Parathyroid adenoma (tissue), 2 donors: Measurements from ENCODE around the gene GPATCH2L.

Experiments
- H2AFZ ChIP-seq: fragments of 300-600 bp; sonication (generic); one replicate; pipeline ENCODE4 v1.7.0; 2017; ENCODE audit warnings: antibody characterized with exemption, mild to moderate bottlenecking
- H3K27ac ChIP-seq: fragments of 300-600 bp; sonication (generic); one replicate; pipeline ENCODE4 v1.7.0; 2017
- H3K27me3 ChIP-seq: fragments of 300-600 bp; sonication (generic); one replicate; pipeline ENCODE4 v1.7.0; 2017; ENCODE audit warnings: low read length; ENCODE audit not compliant: control insufficient read depth, insufficient read depth
- H3K36me3 ChIP-seq: fragments of 300-600 bp; sonication (generic); one replicate; pipeline ENCODE4 v1.7.0; 2017; ENCODE audit warnings: low read length; ENCODE audit not compliant: control insufficient read depth, insufficient read depth
- H3K4me1 ChIP-seq: fragments of 300-600 bp; sonication (generic); one replicate; pipeline ENCODE4 v1.7.0; 2017; ENCODE audit warnings: control low read depth
- H3K4me2 ChIP-seq: fragments of 300-600 bp; sonication (generic); one replicate; pipeline ENCODE4 v1.7.0; 2017; ENCODE audit warnings: low read length
- H3K4me3 ChIP-seq: fragments of 300-600 bp; sonication (generic); one replicate; pipeline ENCODE4 v1.7.0; 2017; ENCODE audit warnings: low read depth, low read length
- H3K79me2 ChIP-seq: fragments of 300-600 bp; sonication (generic); one replicate; pipeline ENCODE4 v1.7.0; 2017; ENCODE audit warnings: control low read depth
- H3K9ac ChIP-seq: fragments of 300-600 bp; sonication (generic); one replicate; pipeline ENCODE4 v1.7.0; 2017; ENCODE audit warnings: mild to moderate bottlenecking
- H3K9me3 ChIP-seq: fragments of 300-600 bp; sonication (generic); one replicate; pipeline ENCODE4 v1.7.0; 2017; ENCODE audit warnings: low read length; ENCODE audit not compliant: control insufficient read depth
- TF ChIP-seq, protein P1 (sequence below): fragments of 300-600 bp; sonication (generic); IDR thresholded peaks from one replicate; pipeline ENCODE4 v1.7.0; 2017; ENCODE audit warnings: antibody characterized with exemption, mild to moderate bottlenecking
- donor health status: primary hyperparathyroidism.

GPATCH2L gene

DNA sequence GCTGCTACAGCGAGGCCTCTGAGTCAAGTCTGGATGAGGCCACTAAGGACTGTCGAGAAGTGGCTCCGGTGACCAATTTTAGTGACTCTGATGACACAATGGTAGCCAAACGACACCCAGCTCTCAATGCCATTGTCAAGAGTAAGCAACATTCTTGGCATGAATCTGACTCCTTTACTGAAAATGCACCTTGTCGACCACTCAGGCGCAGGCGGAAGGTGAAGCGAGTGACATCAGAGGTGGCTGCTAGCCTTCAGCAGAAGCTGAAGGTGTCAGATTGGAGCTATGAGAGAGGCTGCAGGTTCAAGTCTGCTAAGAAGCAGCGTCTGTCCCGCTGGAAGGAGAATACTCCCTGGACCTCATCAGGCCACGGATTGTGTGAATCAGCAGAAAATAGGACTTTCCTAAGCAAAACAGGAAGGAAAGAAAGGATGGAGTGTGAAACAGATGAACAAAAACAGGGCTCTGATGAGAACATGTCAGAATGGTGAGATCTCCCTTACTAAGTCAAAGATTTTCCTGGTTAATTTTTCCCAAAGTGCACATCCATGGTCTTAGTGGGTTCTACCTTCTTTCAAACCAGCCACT lies 2.9 kb downstream of the GPATCH2L start:
- peaks cover 16% of the 10 kb centered on the region for H3K4me1 ChIP-seq
- H3K4me2 ChIP-seq: no peak overlapping the region
- no peak overlapping the region for H3K9ac ChIP-seq
- H3K79me2 ChIP-seq: peaks cover 42% of the 10 kb centered on the region
- H3K27me3 ChIP-seq: no peaks in the 10 kb centered on the region
- H3K9me3 ChIP-seq: no peaks in the 10 kb centered on the region
- H3K4me3 ChIP-seq: no peak overlapping the region
- H3K27ac ChIP-seq: no peak overlapping the region
- H2AFZ ChIP-seq: no peak overlapping the region
- no peaks in the 10 kb centered on the region for H3K36me3 ChIP-seq
- TF ChIP-seq, protein P1, sequence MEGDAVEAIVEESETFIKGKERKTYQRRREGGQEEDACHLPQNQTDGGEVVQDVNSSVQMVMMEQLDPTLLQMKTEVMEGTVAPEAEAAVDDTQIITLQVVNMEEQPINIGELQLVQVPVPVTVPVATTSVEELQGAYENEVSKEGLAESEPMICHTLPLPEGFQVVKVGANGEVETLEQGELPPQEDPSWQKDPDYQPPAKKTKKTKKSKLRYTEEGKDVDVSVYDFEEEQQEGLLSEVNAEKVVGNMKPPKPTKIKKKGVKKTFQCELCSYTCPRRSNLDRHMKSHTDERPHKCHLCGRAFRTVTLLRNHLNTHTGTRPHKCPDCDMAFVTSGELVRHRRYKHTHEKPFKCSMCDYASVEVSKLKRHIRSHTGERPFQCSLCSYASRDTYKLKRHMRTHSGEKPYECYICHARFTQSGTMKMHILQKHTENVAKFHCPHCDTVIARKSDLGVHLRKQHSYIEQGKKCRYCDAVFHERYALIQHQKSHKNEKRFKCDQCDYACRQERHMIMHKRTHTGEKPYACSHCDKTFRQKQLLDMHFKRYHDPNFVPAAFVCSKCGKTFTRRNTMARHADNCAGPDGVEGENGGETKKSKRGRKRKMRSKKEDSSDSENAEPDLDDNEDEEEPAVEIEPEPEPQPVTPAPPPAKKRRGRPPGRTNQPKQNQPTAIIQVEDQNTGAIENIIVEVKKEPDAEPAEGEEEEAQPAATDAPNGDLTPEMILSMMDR: no peak

DNA sequence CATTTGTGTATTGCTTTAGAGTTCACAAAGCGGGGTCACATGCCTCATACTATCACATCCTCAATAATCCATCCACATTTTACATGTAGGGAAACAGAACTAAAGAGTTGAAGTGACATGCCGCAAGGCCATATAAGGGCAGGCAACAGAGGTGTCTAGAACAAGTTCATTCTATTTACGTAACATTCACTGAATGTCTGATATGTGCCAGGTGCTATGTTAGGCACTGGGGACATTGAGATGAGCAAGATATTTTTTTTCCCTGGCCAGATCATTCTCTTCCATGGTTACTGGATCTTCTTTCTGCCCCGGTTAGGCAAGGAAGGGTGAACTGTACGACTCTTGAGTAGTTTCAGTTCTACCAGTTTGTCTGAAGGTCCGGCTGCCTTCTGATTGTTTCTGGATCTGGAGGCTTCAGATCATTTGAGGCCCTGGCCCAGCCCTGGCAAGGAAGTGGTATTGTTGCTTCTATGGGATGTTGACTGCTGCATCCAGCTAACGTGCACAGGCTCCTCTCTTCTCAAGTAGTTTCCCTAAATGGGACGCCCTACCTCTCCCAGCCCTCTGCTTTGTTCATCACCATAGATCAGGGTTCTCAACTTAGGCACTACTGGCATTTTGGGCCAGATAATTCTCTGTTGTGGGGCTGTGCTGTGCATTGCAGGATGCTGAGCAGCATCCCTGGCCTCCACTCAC lies 12.1 kb downstream of the GPATCH2L start:
- no peak overlapping the region for H2AFZ ChIP-seq
- H3K4me3 ChIP-seq: no peak overlapping the region
- no peak overlapping the region for H3K4me2 ChIP-seq
- H3K27me3 ChIP-seq: no peaks in the 10 kb centered on the region
- no peak overlapping the region for H3K27ac ChIP-seq
- TF ChIP-seq, protein P1: no peak
- H3K9ac ChIP-seq: no peak overlapping the region
- no peaks in the 10 kb centered on the region for H3K36me3 ChIP-seq
- no peaks in the 10 kb centered on the region for H3K9me3 ChIP-seq
- no peaks in the 10 kb centered on the region for H3K4me1 ChIP-seq
- peaks cover 39% of the 10 kb centered on the region for H3K79me2 ChIP-seq

DNA sequence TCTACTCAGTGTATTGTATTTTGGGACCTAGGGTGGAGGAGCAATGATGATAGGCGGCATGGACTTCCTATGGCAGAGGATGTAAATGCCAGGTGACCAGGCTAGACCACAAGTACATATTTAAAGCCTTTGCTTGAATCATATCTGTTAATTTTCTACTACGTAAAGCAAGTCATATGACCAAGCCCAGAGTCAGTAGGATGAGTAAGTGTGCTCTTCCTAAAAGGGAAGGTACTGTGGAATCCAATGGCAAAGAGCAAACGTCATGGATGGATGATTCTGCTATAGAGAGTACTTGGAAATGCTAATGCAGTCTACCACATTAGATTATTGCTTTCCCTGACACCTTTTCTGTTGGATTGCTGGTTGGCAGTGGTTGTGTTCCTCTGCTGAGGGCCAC lies 16.8 kb downstream of the GPATCH2L start:
- TF ChIP-seq, protein P1: no peak

DNA sequence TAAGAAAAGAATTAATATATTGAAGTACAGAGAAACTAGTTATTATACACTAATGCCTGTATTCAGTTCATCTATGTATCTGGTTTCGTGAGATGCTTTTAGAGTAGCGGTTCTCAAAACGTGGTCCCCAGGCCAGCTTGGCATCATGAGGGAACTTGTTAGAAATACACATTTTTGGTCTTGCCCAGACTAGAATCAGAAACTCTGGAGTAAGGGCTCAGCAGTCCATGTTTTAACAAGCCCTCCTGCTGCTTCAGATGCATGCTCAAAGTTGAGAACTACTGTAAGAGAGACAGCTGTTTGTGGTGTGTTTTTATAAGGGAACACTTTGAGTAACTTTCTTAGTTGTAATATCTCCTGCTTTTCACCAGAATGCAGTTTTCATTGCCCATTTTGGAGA lies 18.1 kb downstream of the GPATCH2L start:
- H3K4me1 ChIP-seq: no peaks in the 10 kb centered on the region
- no peaks in the 10 kb centered on the region for H3K36me3 ChIP-seq
- TF ChIP-seq, protein P1: no peak

More for the DNA sequence above, 16.8 kb downstream of the GPATCH2L start:
- H3K9me3 ChIP-seq: no peaks in the 10 kb centered on the region
- peaks cover 17% of the 10 kb centered on the region for H3K79me2 ChIP-seq
- H3K4me1 ChIP-seq: no peaks in the 10 kb centered on the region
- no peaks in the 10 kb centered on the region for H3K36me3 ChIP-seq
- H3K9ac ChIP-seq: no peak overlapping the region
- H3K27ac ChIP-seq: no peak overlapping the region
- no peak overlapping the region for H3K4me3 ChIP-seq
- H3K27me3 ChIP-seq: no peaks in the 10 kb centered on the region
- H2AFZ ChIP-seq: no peak overlapping the region
- H3K4me2 ChIP-seq: no peak overlapping the region

DNA sequence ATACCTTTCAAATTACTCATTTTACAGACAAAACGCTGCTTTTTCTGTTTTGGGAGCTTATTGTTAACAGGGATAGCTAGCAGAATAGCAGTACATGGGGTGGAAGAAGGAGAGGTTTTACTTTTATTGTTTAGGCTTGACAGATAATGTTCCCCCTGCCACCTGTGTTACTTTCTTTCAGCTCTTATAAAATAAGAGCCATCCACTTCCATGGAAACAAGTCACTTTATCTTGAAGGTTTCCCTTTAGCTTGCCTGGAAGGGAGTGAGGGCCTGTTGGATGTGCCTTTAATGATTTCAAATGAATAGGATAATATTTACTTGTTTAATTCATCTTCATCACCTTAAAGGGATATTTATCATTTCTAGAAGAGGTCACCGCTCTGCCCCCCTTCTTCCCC lies 23.3 kb downstream of the GPATCH2L start:
- Histone ChIP-seq H3K36me3 (no peaks in the 10 kb centered on the region), H3K9ac (no peak overlapping the region)
- TF ChIP-seq, protein P1: no peak

More for the DNA sequence above, 18.1 kb downstream of the GPATCH2L start:
- Histone ChIP-seq H3K4me3 (no peak overlapping the region), H3K4me2 (no peak overlapping the region), H2AFZ (no peak overlapping the region), H3K27me3 (no peaks in the 10 kb centered on the region), H3K9ac (no peak overlapping the region), H3K27ac (no peak overlapping the region), H3K9me3 (no peaks in the 10 kb centered on the region), H3K79me2 (peaks cover 11% of the 10 kb centered on the region)

More for the DNA sequence above, 23.3 kb downstream of the GPATCH2L start:
- Histone ChIP-seq H2AFZ (no peak overlapping the region), H3K27ac (no peak overlapping the region), H3K4me1 (no peaks in the 10 kb centered on the region), H3K4me3 (no peak overlapping the region), H3K79me2 (no peaks in the 10 kb centered on the region), H3K27me3 (no peaks in the 10 kb centered on the region), H3K4me2 (no peak overlapping the region), H3K9me3 (no peaks in the 10 kb centered on the region)
